Uterus (tissue), 2 donors: ENCODE measurements around the gene PIP4K2A.

ENCODE experiments used
- POLR2A ChIP-seq, 2 donors: fragments of 450-650 bp; IDR thresholded peaks; one replicate each; pipeline ENCODE4 v1.6.1; 2016; ENCODE audit warnings: antibody characterized with exemption in 2 of 2, mild to moderate bottlenecking in 1 of 2, moderate library complexity in 1 of 2
- TF ChIP-seq, protein P1 (sequence below), 4 experiments: fragments of 200-600 bp in 2 of 4; fragments of 450-650 bp in 2 of 4; sonication (generic) in 2 of 4; IDR thresholded peaks; one replicate each; pipeline ENCODE4 v1.5.1; 2016 to 2019; ENCODE audit warnings: antibody characterized with exemption in 4 of 4, mild to moderate bottlenecking in 2 of 4, moderate library complexity in 1 of 4

DNA sequence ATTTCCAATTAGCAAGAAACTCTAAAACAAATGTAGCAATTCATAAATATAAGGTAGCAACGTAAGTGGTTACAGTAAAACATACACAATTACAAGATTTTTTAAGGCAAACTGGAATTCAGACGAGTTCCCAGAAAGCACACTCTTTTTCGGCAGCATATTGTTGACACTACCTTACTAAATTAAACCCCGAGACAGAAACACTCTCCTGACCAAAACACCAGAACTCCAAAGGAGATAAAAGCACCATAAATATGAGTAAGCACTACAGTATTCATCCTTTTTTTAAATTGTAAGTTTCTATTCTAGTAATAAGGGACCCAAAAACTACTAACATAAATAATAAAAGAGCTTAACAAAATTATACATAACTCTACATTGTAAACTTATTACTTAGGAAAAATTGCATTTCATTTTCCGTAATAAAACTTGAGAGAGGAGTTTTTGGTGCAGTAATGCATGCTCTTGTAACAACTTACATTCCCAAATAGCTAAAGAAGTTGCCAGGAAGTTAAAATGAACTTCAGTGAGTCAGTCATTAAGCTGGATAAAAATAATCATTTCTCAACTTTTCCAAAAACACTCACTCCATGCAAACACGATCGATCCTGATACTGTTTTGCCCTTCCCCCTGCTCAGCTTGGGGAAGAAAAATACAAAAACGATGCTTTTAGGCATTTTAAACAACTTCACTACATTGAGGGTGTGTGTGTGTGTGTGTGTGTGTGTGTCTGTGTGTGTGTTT lies 2.0 kb downstream of the PIP4K2A start:
- TF ChIP-seq POLR2A (IDR thresholded peaks at IDR 0.05) = no peak
- TF ChIP-seq, protein P1, sequence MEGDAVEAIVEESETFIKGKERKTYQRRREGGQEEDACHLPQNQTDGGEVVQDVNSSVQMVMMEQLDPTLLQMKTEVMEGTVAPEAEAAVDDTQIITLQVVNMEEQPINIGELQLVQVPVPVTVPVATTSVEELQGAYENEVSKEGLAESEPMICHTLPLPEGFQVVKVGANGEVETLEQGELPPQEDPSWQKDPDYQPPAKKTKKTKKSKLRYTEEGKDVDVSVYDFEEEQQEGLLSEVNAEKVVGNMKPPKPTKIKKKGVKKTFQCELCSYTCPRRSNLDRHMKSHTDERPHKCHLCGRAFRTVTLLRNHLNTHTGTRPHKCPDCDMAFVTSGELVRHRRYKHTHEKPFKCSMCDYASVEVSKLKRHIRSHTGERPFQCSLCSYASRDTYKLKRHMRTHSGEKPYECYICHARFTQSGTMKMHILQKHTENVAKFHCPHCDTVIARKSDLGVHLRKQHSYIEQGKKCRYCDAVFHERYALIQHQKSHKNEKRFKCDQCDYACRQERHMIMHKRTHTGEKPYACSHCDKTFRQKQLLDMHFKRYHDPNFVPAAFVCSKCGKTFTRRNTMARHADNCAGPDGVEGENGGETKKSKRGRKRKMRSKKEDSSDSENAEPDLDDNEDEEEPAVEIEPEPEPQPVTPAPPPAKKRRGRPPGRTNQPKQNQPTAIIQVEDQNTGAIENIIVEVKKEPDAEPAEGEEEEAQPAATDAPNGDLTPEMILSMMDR (IDR thresholded peaks at IDR 0.05) = no peak
